Fibroblast of the aortic adventitia (primary cell): ENCODE results near the gene TCERG1. TPM values are rescaled to one million over a fixed set of nuclear protein-coding genes. Genes with fewer than 3 reads are reported as not detected.

ENCODE experiments used
- DNase-seq: peaks from one replicate; pipeline ENCODE4 v3.0.0-alpha.2; 2010; ENCODE audit warnings: low read depth
- H3K4me3 ChIP-seq: 2 replicates; pipeline ENCODE4 v1.5.1; 2011; ENCODE audit warnings: low read depth, mild to moderate bottlenecking, control low read depth, low read length, moderate library complexity
- total RNA-seq: library from RNA; depleted of rRNA; stranded (reverse); fragments of >200 nt; gene quantifications from 2 replicates; pipeline ENCODE4 v1.2.3, GENCODE V29; 2012; ENCODE audit warnings: low replicate concordance
- TF ChIP-seq, protein P1 (sequence below): IDR thresholded peaks from 2 replicates; pipeline ENCODE4 v1.5.1; 2011; ENCODE audit warnings: mild to moderate bottlenecking, low read length, control low read depth, inconsistent platforms; ENCODE audit not compliant: insufficient read depth

TCERG1 gene
- total RNA-seq, 1 donor: 66.4 TPM

DNA sequence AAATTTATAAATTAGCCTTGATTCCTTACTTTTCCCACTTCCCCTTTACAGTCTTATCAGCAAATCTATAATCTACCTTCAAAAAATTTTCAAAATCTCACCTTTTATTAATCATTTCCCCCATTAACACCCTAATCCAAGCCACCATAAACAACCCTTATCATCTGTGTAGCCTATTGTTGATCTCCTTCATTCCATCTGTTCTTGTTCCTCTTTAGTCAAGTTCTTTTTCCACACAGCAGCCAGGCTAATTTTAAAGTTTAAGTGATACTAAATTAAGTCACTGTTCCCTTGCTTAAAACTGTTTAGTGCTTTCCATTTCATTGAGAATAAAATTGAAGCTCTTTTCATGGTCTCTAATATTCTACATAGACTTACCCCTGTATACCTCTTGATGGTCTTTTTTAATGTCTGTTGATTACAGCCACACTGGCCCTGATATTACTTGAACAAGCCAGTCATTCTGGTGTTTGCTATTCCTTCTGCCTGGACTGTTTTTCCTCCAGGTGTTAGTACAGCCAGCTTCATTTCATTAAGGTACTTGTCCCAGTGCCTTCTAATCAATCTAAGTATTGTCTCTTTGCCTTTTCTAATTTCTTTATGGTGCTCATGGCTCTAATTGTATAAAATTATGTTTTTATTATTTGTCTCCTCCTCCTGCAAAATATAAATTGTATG lies 37.7 kb downstream of the TCERG1 start:
- TF ChIP-seq, protein P1, sequence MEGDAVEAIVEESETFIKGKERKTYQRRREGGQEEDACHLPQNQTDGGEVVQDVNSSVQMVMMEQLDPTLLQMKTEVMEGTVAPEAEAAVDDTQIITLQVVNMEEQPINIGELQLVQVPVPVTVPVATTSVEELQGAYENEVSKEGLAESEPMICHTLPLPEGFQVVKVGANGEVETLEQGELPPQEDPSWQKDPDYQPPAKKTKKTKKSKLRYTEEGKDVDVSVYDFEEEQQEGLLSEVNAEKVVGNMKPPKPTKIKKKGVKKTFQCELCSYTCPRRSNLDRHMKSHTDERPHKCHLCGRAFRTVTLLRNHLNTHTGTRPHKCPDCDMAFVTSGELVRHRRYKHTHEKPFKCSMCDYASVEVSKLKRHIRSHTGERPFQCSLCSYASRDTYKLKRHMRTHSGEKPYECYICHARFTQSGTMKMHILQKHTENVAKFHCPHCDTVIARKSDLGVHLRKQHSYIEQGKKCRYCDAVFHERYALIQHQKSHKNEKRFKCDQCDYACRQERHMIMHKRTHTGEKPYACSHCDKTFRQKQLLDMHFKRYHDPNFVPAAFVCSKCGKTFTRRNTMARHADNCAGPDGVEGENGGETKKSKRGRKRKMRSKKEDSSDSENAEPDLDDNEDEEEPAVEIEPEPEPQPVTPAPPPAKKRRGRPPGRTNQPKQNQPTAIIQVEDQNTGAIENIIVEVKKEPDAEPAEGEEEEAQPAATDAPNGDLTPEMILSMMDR: no peak
- no peak for DNase-seq
- no peak overlapping the region for H3K4me3 ChIP-seq

DNA sequence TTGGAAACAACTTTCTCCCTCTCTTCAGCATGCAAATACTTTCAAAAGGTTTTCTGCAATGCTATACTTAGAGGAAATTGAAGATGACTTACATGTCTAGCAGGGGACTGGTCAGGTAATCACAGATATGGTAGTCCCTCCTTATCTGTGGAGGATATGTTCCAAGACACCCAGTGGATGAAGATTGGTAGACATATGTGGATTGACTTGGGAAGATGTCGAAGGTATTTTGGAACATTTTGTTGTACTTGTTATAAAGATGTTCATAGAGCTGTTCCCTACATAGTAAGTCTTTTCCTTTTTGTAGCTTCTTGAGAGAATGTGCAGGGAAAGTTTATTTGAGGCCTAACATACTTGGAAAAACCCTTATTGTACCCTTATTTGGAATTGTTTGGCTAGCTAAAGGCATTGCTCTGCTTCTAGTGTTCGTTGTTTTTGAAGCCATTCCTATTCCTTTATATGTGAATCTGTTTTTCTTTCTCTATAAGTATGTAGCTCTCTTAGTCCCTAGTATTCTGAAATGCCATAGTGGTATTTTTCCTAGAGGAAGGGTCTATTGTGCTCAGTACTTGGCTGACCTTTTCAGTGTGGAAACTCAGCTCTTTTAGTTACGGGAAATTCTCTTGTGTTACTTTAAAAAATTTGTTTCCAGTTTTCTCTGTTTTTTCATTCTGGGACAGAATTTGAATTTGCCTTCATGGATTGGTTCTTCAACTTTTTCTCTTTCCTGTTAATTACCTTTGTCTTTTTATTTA lies 43.1 kb downstream of the TCERG1 start:
- TF ChIP-seq, protein P1: no peak

DNA sequence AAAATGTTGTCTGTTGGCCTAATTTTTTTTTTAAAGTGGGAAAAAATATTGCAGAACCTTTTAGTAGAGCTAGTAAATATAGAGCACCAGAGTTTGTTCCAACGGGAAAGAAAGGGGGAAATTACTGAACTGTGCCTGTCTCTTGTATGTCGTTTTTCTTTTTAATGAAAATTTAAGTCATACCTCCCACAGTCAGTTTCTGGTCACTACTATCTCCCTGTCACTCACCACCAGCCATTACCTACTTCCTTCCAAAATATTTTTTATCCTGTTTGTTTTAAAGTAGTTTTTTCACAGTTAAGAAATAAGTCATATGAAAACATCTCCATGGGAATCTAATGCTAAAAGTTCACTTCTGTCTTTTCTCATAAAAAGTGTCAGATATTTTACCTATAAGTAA lies 47.5 kb downstream of the TCERG1 start:
- no peak for DNase-seq
- TF ChIP-seq, protein P1: no peak

More for the DNA sequence above, 43.1 kb downstream of the TCERG1 start:
- no peak for DNase-seq
- no peak overlapping the region for H3K4me3 ChIP-seq

DNA sequence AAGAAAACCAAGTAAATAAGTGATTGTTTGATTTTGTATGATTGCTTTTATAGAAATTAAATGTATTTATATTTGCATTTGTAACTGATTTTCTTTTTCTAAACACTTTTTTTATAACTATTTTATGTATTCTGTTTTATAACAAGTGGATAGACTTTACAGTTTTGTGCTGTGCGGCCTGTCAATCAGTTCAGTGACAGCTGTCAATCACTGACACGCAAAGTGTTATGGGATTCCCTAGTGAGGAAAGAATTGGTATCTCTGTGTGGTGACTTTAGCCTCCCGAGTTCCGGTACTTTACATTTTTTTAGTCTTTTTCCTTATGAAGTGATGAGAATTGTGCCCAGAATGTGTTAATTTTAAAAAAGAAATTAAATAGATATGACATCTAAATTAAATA lies 52.5 kb downstream of the TCERG1 start:
- TF ChIP-seq, protein P1: no peak
- DNase-seq: no peak

More for the DNA sequence above, 47.5 kb downstream of the TCERG1 start:
- H3K4me3 ChIP-seq: no peak overlapping the region

DNA sequence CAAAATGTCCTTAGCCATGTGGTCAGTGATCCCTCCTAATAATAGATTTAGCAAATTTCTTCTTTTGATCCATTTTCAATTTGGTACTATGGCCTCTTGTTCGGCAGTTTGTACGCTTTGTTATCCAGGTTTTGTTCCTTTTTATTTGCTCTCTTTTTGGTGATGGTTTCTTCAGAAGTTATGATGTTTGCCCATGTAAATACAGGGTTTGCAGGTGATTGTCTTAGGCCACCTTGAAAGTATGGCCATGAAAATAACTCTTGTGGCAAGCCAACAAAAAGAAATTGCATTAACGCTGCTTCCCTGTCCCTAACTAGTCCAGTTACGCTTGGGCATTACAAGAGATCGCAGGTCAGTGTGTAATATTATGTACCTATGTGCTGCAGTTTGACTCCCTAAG lies 60.3 kb downstream of the TCERG1 start:
- TF ChIP-seq, protein P1: no peak
- H3K4me3 ChIP-seq: no peak overlapping the region
- DNase-seq: no peak

More for the DNA sequence above, 52.5 kb downstream of the TCERG1 start:
- H3K4me3 ChIP-seq: no peak overlapping the region

DNA sequence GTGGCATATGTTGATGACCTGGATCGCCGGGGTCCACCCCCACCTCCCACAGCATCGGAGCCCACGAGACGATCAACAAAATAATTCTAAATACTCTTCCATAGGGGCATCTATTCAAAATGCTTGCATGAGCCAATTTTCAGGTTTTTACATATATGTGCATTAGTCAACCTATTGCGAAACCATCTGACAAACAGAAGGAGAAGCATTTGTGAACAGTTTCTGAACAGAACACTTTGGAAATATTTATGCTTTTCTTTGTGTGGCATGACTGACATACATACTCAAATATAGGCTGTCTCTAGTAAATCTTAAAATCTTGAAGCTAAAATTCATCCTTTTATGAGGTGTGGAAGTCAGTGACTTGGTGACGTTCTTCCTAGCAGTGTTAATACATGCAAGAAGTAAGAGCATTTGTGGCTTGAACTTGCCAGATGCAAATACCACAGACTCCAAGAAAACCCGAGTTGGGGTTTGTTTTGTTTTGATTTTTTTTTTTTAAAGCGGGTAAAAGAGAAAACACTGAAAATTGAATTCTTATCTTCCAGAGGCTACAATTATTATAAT lies 63.5 kb downstream of the TCERG1 start:
- no peak overlapping the region for H3K4me3 ChIP-seq
- peak; percentile 30 for DNase-seq

More for the DNA sequence above, 63.5 kb downstream of the TCERG1 start:
- TF ChIP-seq, protein P1: no peak
